NCI-H2196 (cell line): ENCODE results near the gene ELP6.
"Not testable (repeated sequence)": the region's sequence is repeated elsewhere in the genome, so short reads cannot be mapped to it uniquely, and the experiment has no call there.

Source experiments
- DNase-seq: peaks from one replicate; lab custom pipeline; 2025; ENCODE audit not compliant: unreplicated experiment; lab: John Stamatoyannopoulos, UW

The ELP6 gene

GRCh38 chr3:47515100-47515499, 1.6 kb upstream of the ELP6 start:
- no peak for DNase-seq

- no peak for DNase-seq
Observed at GRCh38 chr3:47512416-47513124, 942 bp downstream of the ELP6 start.

- DNase-seq, result not testable (repeated sequence)
Observed at GRCh38 chr3:47505267-47505666, 8.2 kb downstream of the ELP6 start.

- DNase-seq, result no peak
Observed at GRCh38 chr3:47504113-47504512, 9.4 kb downstream of the ELP6 start.

GRCh38 chr3:47503033-47503432, 10.5 kb downstream of the ELP6 start:
- DNase-seq, result no peak

- DNase-seq, result no peak
Observed at GRCh38 chr3:47496892-47497291, 16.6 kb downstream of the ELP6 start.

GRCh38 chr3:47495886-47496285, 17.6 kb downstream of the ELP6 start:
- DNase-seq, result no peak

- DNase-seq, result no peak
Observed at GRCh38 chr3:47495111-47495510, 18.4 kb downstream of the ELP6 start.

GRCh38 chr3:47491777-47492176, 21.7 kb downstream of the ELP6 start:
- no peak for DNase-seq

- DNase-seq, result no peak
Observed at GRCh38 chr3:47491186-47491585, 22.3 kb downstream of the ELP6 start.

- DNase-seq, result no peak
Observed at GRCh38 chr3:47487265-47487664, 26.2 kb downstream of the ELP6 start.

GRCh38 chr3:47485812-47486211, 27.7 kb downstream of the ELP6 start:
- DNase-seq, result no peak

GRCh38 chr3:47482366-47482765, 31.1 kb downstream of the ELP6 start:
- no peak for DNase-seq

- not testable (repeated sequence) for DNase-seq
Observed at GRCh38 chr3:47481763-47482162, 31.7 kb downstream of the ELP6 start.

- DNase-seq, result not testable (repeated sequence)
Observed at GRCh38 chr3:47480267-47480666, 33.2 kb downstream of the ELP6 start.

- DNase-seq, result no peak
Observed at GRCh38 chr3:47479826-47480160, 33.7 kb downstream of the ELP6 start.

- no peak for DNase-seq
Observed at GRCh38 chr3:47478022-47478421, 35.5 kb downstream of the ELP6 start.

- no peak for DNase-seq
Observed at GRCh38 chr3:47476644-47477199, 36.8 kb downstream of the ELP6 start.

GRCh38 chr3:47476330-47476626, 37.2 kb downstream of the ELP6 start:
- DNase-seq, result no peak

- peak; percentile 83 for DNase-seq
Observed at GRCh38 chr3:47475570-47476329, 37.8 kb downstream of the ELP6 start, which contains the start of gene SCAP. Gene SCAP (minus strand): TSS chr3:47475941. CDS start chr3:47442993, 32,948 bp downstream.

- no peak for DNase-seq
Observed at GRCh38 chr3:47475029-47475569, 38.4 kb downstream of the ELP6 start.

GRCh38 chr3:47473391-47473790, 40.1 kb downstream of the ELP6 start:
- DNase-seq, result no peak
